IMR-90 (cell line): ENCODE measurements around the gene ACAD9. TPM values are rescaled to one million over a fixed set of nuclear protein-coding genes. Genes with fewer than 3 reads are reported as not detected.

Source experiments
- ATAC-seq: fragments of 200-7000 bp; cut with Tn5 transposase; 2 replicates; pipeline ENCODE4 v1.9.1; 2020; ENCODE audit warnings: low read depth, mild to moderate bottlenecking, moderate library complexity
- BruUV-seq: library from RNA; stranded (reverse); fragments of 400-500 nt; replicated peaks from 2 replicates; lab custom pipeline; 2021; lab: Mats Ljungman, UMichigan
- CTCF ChIA-PET: fragments of 300-600 bp; formaldehyde crosslinking; extraction: SDS; loops from one replicate; lab custom pipeline; 2021; ENCODE audit warnings: antibody characterized with exemption; lab: Yijun Ruan, JAX
- POLR2A ChIA-PET: fragments of 300-600 bp; sonication (Branson Sonifier 250); formaldehyde crosslinking; loops from one replicate; lab custom pipeline; 2022; ENCODE audit warnings: antibody characterized with exemption; ENCODE audit not compliant: unreplicated experiment; lab: Charles Lee
- DNase-seq: peaks from one replicate; pipeline ENCODE4 v3.0.0; 2013
- H2AFZ ChIP-seq: replicated peaks from 2 replicates; pipeline ENCODE3; 2013; ENCODE audit warnings: low read length, mild to moderate bottlenecking; ENCODE audit not compliant: poor library complexity
- H2AK5ac ChIP-seq: 2 replicates; pipeline ENCODE4 v1.6.1; 2013; ENCODE audit warnings: low read depth, low read length, inconsistent platforms
- H2AK9ac ChIP-seq: replicated peaks from 2 replicates; pipeline ENCODE3; 2013; ENCODE audit warnings: mild to moderate bottlenecking, low read depth, low read length, moderate library complexity; ENCODE audit not compliant: poor library complexity
- H2BK120ac ChIP-seq: 2 replicates; pipeline ENCODE4 v1.6.1; 2013; ENCODE audit warnings: low read depth, low read length, inconsistent platforms
- H2BK15ac ChIP-seq: 3 replicates; pipeline ENCODE4 v1.6.1; 2013; ENCODE audit warnings: low read depth, low read length, inconsistent platforms
- H2BK20ac ChIP-seq: 2 replicates; pipeline ENCODE4 v1.6.1; 2013; ENCODE audit warnings: low read depth, mild to moderate bottlenecking, inconsistent platforms, low read length, moderate library complexity
- H2BK5ac ChIP-seq: 2 replicates; pipeline ENCODE4 v1.6.1; 2013; ENCODE audit warnings: mild to moderate bottlenecking, low read depth, low read length, inconsistent platforms; ENCODE audit not compliant: poor library complexity, severe bottlenecking
- H3K14ac ChIP-seq: replicated peaks from 2 replicates; pipeline ENCODE4 v1.6.1; 2013; ENCODE audit warnings: low read depth, low read length, inconsistent platforms
- H3K18ac ChIP-seq: 2 replicates; pipeline ENCODE4 v1.6.1; 2013; ENCODE audit warnings: low read depth, low read length, control low read depth
- H3K23ac ChIP-seq: 2 replicates; pipeline ENCODE4 v1.6.1; 2013; ENCODE audit warnings: low read depth, low read length, inconsistent platforms
- H3K27ac ChIP-seq: 2 replicates; pipeline ENCODE4 v1.5.1; 2013; ENCODE audit warnings: mild to moderate bottlenecking, control low read depth, low read length; ENCODE audit not compliant: insufficient read depth
- H3K27me3 ChIP-seq: 2 replicates; pipeline ENCODE4 v1.6.1; 2013; ENCODE audit warnings: low read length; ENCODE audit not compliant: control insufficient read depth, insufficient read depth
- H3K36me3 ChIP-seq: 2 replicates; pipeline ENCODE4 v1.6.1; 2013; ENCODE audit warnings: low read length, mixed read lengths; ENCODE audit not compliant: control insufficient read depth, insufficient read depth
- H3K4ac ChIP-seq: 2 replicates; pipeline ENCODE4 v1.6.1; 2013; ENCODE audit warnings: low read depth, low read length, inconsistent platforms
- H3K4me1 ChIP-seq: 2 replicates; pipeline ENCODE4 v1.6.1; 2013; ENCODE audit warnings: low read length, mixed read lengths; ENCODE audit not compliant: control insufficient read depth, insufficient read depth
- H3K4me2 ChIP-seq: 2 replicates; pipeline ENCODE4 v1.6.1; 2013; ENCODE audit warnings: low read depth, mild to moderate bottlenecking, control low read depth, low read length, moderate library complexity
- H3K4me3 ChIP-seq: 2 replicates; pipeline ENCODE4 v1.5.1; 2013; ENCODE audit warnings: low read depth, mild to moderate bottlenecking, control low read depth, low read length, moderate library complexity; ENCODE audit not compliant: insufficient read depth
- H3K56ac ChIP-seq: 2 replicates; pipeline ENCODE4 v1.6.1; 2013; ENCODE audit warnings: low read length, inconsistent platforms; ENCODE audit not compliant: insufficient read depth; ENCODE audit errors: extremely low read depth
- H3K79me1 ChIP-seq, 2 experiments: 2 replicates each; pipeline ENCODE4 v1.6.1; 2013; ENCODE audit warnings: low read length in 2 of 2, inconsistent platforms in 1 of 2, low read depth in 1 of 2
- H3K9ac ChIP-seq: 2 replicates; pipeline ENCODE4 v1.6.1; 2013; ENCODE audit warnings: low read depth, low read length, control low read depth
- H3K9me1 ChIP-seq: 2 replicates; pipeline ENCODE4 v1.6.1; 2013; ENCODE audit warnings: low read length, inconsistent platforms; ENCODE audit not compliant: insufficient read depth
- H3K9me3 ChIP-seq: 2 replicates; pipeline ENCODE4 v1.6.1; 2013; ENCODE audit warnings: low read length; ENCODE audit not compliant: control insufficient read depth, insufficient read depth
- H4K20me1 ChIP-seq: 2 replicates; pipeline ENCODE4 v1.6.1; 2013; ENCODE audit warnings: low read length, inconsistent platforms; ENCODE audit not compliant: insufficient read depth
- H4K5ac ChIP-seq: 2 replicates; pipeline ENCODE4 v1.6.1; 2013; ENCODE audit warnings: mild to moderate bottlenecking, low read depth, low read length, control low read depth
- H4K8ac ChIP-seq, 2 experiments: 2 replicates each; pipeline ENCODE4 v1.6.1; 2013; ENCODE audit warnings: low read depth in 2 of 2, low read length in 2 of 2, control low read depth in 1 of 2, inconsistent platforms in 1 of 2
- H4K91ac ChIP-seq: 2 replicates; pipeline ENCODE4 v1.6.1; 2013; ENCODE audit warnings: low read depth, low read length, inconsistent platforms; ENCODE audit not compliant: insufficient read depth
- BHLHE40 ChIP-seq: fragments of 150-350 bp; IDR thresholded peaks from 2 replicates; pipeline ENCODE4 v1.6.1; 2016; ENCODE audit warnings: mild to moderate bottlenecking, low read depth, low read length
- CEBPB ChIP-seq: IDR thresholded peaks from 2 replicates; pipeline ENCODE4 v1.6.1; 2012; ENCODE audit warnings: low read depth, low read length, improper control_type of control experiment
- CHD1 ChIP-seq: IDR thresholded peaks from 2 replicates; pipeline ENCODE4 v1.6.1; 2012; ENCODE audit warnings: low read depth, low read length, improper control_type of control experiment
- FOS ChIP-seq: fragments of 150-350 bp; IDR thresholded peaks from 2 replicates; pipeline ENCODE4 v1.6.1; 2016; ENCODE audit warnings: low read depth, low read length
- MAFK ChIP-seq: IDR thresholded peaks from 2 replicates; pipeline ENCODE4 v1.6.1; 2012; ENCODE audit warnings: low read depth, low read length, improper control_type of control experiment
- MAZ ChIP-seq: IDR thresholded peaks from 2 replicates; pipeline ENCODE4 v1.6.1; 2012; ENCODE audit warnings: low read depth, mild to moderate bottlenecking, low read length, improper control_type of control experiment, moderate library complexity, borderline replicate concordance
- MXI1 ChIP-seq: IDR thresholded peaks from 2 replicates; pipeline ENCODE4 v1.6.1; 2012; ENCODE audit warnings: low read depth, mild to moderate bottlenecking, low read length, moderate library complexity, borderline replicate concordance
- NFE2L2 ChIP-seq: fragments of 150-350 bp; IDR thresholded peaks from 2 replicates; pipeline ENCODE4 v1.6.1; 2016; ENCODE audit warnings: low read depth, mild to moderate bottlenecking, low read length
- POLR2A ChIP-seq: IDR thresholded peaks from 2 replicates; pipeline ENCODE4 v1.6.1; 2012; ENCODE audit warnings: mild to moderate bottlenecking, low read depth, low read length
- RAD21 ChIP-seq: IDR thresholded peaks from 2 replicates; pipeline ENCODE4 v1.6.1; 2012; ENCODE audit warnings: low read length, improper control_type of control experiment
- RCOR1 ChIP-seq: IDR thresholded peaks from 2 replicates; pipeline ENCODE4 v1.6.1; 2012; ENCODE audit warnings: mild to moderate bottlenecking, low read length, improper control_type of control experiment; ENCODE audit not compliant: insufficient replicate concordance
- RFX5 ChIP-seq: IDR thresholded peaks from 2 replicates; pipeline ENCODE4 v1.8.0; 2012; ENCODE audit warnings: low read depth, mild to moderate bottlenecking, low read length, moderate library complexity
- SMC3 ChIP-seq: fragments of 150-350 bp; IDR thresholded peaks from 2 replicates; pipeline ENCODE4 v1.6.1; 2016; ENCODE audit warnings: low read depth, mild to moderate bottlenecking, antibody characterized with exemption, low read length, moderate library complexity
- WGBS, 2 experiments: methylation state at CpG; one replicate each; pipeline versions ENCODE4 v1.1.5 to v1.1.7; 2013; ENCODE audit warnings: missing lambda C conversion rate in 2 of 2; ENCODE audit not compliant: insufficient read length in 1 of 2; ENCODE audit errors: extremely low coverage in 2 of 2; 5-methylcytosine and 5-hydroxymethylcytosine counted together
- dilution Hi-C: fragments of 300-500 bp; cut with HindIII; formaldehyde crosslinking; loops from one replicate; pipeline ENCODE4 v1.14.3; 2018; ENCODE audit warnings: low sequenced_read_pairs; ENCODE audit not compliant: unreplicated experiment
- in situ Hi-C: fragments of 300-500 bp; cut with MboI; formaldehyde crosslinking; loops from 3 replicates; pipeline ENCODE4 v1.14.3; 2019; ENCODE audit warnings: low sequenced_read_pairs, inconsistent platforms, mixed read lengths
- intact Hi-C: fragments of 100-400 bp; cut with micrococcal nuclease; formaldehyde crosslinking; loops from 2 replicates; pipeline ENCODE4 v1.10.0; 2022
- polyA plus RNA-seq, 3 experiments: library from polyadenylated mRNA; depleted of rRNA; stranded (reverse); fragments of >200 nt; gene quantifications; 2 replicates each; pipeline ENCODE4 v1.2.3, GENCODE V29; 2012; ENCODE audit warnings: low replicate concordance in 1 of 3
- total RNA-seq: library from RNA; depleted of rRNA; stranded (reverse); fragments of >200 nt; gene quantifications from 2 replicates; pipeline ENCODE4 v1.2.3, GENCODE V29; 2012
- TF ChIP-seq, protein P1 (sequence below): fragments of 150-350 bp; IDR thresholded peaks from 2 replicates; pipeline ENCODE4 v1.6.1; 2016; ENCODE audit warnings: low read depth, mild to moderate bottlenecking, low read length, moderate library complexity, borderline replicate concordance
- TF ChIP-seq, protein P2 (sequence below): fragments of 150-350 bp; IDR thresholded peaks from 2 replicates; pipeline ENCODE4 v1.6.1; 2017; ENCODE audit warnings: mild to moderate bottlenecking, antibody characterized with exemption, low read length, low read depth
- TF ChIP-seq, protein P3 (sequence below): conservative IDR thresholded peaks from 2 replicates; pipeline ENCODE4 v1.5.1; 2012; ENCODE audit warnings: mild to moderate bottlenecking, low read depth, low read length, improper control_type of control experiment

The ACAD9 gene
- total and polyA plus RNA-seq, 2 of the 4 experiments (the other 2 are of a cell fraction) = 31.2 to 41.3 TPM

DNA sequence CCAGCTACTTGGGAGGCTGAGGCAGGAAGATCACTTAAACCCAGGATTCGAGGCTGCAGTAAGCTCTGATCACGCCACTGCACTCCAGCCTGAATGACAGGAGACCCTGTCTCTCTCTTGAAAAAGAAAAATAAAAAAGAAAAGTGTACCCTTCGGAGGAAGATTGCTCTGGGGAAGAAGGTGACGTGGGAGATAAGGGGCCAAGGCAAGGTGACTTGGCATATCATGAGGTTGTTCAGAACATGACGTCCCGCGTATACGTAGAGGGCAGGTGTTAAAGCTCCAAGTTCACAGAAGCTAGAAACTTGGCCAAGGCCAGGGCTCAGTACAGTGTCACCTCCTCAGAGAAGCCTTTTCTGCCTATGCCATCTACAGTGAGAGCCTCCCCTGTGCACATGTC is 6.7 kb upstream of the ACAD9 start:
- no peak overlapping the region for H3K4me2 ChIP-seq
- no peaks in the 10 kb centered on the region for H3K36me3 ChIP-seq
- no peak overlapping the region for H2BK120ac ChIP-seq
- H2BK15ac ChIP-seq = no peak overlapping the region
- DNase-seq (no peak), ATAC-seq (no peak)
- H3K23ac ChIP-seq = no peak overlapping the region
- no peak overlapping the region for H3K4ac ChIP-seq
- WGBS, 2 experiments = 60% methylated on average over 3 of the region's 8 CpGs; no CpG with 5 or more reads in 1 of the 2 experiments
- no peak overlapping the region for H3K27ac ChIP-seq
- H3K4me3 ChIP-seq = no peak overlapping the region
- H3K4me1 ChIP-seq = no peaks in the 10 kb centered on the region
- no peak overlapping the region for H3K56ac ChIP-seq
- no peaks in the 10 kb centered on the region for H3K9me1 ChIP-seq
- peaks cover 6% of the 10 kb centered on the region; the same call in 1 of the 2 replicates for H3K27me3 ChIP-seq
- no peak overlapping the region for H3K18ac ChIP-seq
- H2AFZ ChIP-seq = no peak overlapping the region
- H3K14ac ChIP-seq = no peak overlapping the region
- POLR2A ChIA-PET = no interaction called here
- H4K5ac ChIP-seq = no peak overlapping the region
- intact Hi-C loops = no loop called here
- no peaks in the 10 kb centered on the region for H3K9me3 ChIP-seq
- H2AK5ac ChIP-seq = no peak overlapping the region
- dilution Hi-C loops = no loop called here
- no peak overlapping the region for H2BK20ac ChIP-seq
- CTCF ChIA-PET = interaction anchor here (0.6 kb wide), 1 partner anchor 127 kb away, joined by 3 read pairs; no protein-coding TSS in a partner anchor
- peaks cover 1 to 2% of the 10 kb centered on the region in 2 experiments; a peak in 2 of 4 replicates for H3K79me1 ChIP-seq
- no TSS peak for BruUV-seq
- in situ Hi-C loops = no loop called here
- H4K20me1 ChIP-seq = no peaks in the 10 kb centered on the region
- no peak overlapping the region for H4K8ac ChIP-seq
- H4K91ac ChIP-seq = no peak overlapping the region
- no peak overlapping the region for H3K9ac ChIP-seq
- TF ChIP-seq RFX5 (no peak), POLR2A (no peak), FOS (no peak), CHD1 (no peak), SMC3 (no peak), CEBPB (no peak), MXI1 (no peak), NFE2L2 (no peak), MAFK (no peak), RCOR1 (no peak), MAZ (no peak), BHLHE40 (no peak), RAD21 (no peak)
- TF ChIP-seq, protein P1, sequence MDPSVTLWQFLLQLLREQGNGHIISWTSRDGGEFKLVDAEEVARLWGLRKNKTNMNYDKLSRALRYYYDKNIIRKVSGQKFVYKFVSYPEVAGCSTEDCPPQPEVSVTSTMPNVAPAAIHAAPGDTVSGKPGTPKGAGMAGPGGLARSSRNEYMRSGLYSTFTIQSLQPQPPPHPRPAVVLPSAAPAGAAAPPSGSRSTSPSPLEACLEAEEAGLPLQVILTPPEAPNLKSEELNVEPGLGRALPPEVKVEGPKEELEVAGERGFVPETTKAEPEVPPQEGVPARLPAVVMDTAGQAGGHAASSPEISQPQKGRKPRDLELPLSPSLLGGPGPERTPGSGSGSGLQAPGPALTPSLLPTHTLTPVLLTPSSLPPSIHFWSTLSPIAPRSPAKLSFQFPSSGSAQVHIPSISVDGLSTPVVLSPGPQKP = no peak
- TF ChIP-seq, protein P2, sequence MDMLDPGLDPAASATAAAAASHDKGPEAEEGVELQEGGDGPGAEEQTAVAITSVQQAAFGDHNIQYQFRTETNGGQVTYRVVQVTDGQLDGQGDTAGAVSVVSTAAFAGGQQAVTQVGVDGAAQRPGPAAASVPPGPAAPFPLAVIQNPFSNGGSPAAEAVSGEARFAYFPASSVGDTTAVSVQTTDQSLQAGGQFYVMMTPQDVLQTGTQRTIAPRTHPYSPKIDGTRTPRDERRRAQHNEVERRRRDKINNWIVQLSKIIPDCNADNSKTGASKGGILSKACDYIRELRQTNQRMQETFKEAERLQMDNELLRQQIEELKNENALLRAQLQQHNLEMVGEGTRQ = no peak
- TF ChIP-seq, protein P3, sequence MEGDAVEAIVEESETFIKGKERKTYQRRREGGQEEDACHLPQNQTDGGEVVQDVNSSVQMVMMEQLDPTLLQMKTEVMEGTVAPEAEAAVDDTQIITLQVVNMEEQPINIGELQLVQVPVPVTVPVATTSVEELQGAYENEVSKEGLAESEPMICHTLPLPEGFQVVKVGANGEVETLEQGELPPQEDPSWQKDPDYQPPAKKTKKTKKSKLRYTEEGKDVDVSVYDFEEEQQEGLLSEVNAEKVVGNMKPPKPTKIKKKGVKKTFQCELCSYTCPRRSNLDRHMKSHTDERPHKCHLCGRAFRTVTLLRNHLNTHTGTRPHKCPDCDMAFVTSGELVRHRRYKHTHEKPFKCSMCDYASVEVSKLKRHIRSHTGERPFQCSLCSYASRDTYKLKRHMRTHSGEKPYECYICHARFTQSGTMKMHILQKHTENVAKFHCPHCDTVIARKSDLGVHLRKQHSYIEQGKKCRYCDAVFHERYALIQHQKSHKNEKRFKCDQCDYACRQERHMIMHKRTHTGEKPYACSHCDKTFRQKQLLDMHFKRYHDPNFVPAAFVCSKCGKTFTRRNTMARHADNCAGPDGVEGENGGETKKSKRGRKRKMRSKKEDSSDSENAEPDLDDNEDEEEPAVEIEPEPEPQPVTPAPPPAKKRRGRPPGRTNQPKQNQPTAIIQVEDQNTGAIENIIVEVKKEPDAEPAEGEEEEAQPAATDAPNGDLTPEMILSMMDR = no peak
- no peak overlapping the region for H2AK9ac ChIP-seq
- H2BK5ac ChIP-seq = no peak overlapping the region
